ENCODE data around the gene MTF1. TPM values are rescaled to one million over a fixed set of nuclear protein-coding genes. Genes with fewer than 3 reads are reported as not detected.
A peak's percentile ranks its signal among the peaks of the same experiment; 100 is the strongest.
"Not testable (repeated sequence)": the region's sequence is repeated elsewhere in the genome, so short reads cannot be mapped to it uniquely, and the experiment has no call there.

Gene MTF1
- total RNA-seq, 2 experiments from 2014 or later: 28.1 to 31.2 TPM

- no peaks in the 10 kb centered on the region for H3K4me1 ChIP-seq (ENCODE audit: insufficient read depth, low read length)
- no peaks in the 10 kb centered on the region for H3K4me1 Mint-ChIP-seq (ENCODE audit: low read depth)
- ChIA-PET POLR2A (no interaction called here), CTCF (no interaction called here)
- H3K27me3 Mint-ChIP-seq: no peaks in the 10 kb centered on the region
- peaks cover 5 to 6% of the 10 kb centered on the region in 2 experiments for H3K9me3 ChIP-seq (ENCODE audit: control insufficient read depth in 1 of 2, insufficient read depth in 1 of 2, low read length in 2 of 2)
- no peak overlapping the region for H3K4me3 Mint-ChIP-seq
- H3K4me3 ChIP-seq (ENCODE audit: low read length): no peak overlapping the region
- TF ChIP-seq, protein P1, sequence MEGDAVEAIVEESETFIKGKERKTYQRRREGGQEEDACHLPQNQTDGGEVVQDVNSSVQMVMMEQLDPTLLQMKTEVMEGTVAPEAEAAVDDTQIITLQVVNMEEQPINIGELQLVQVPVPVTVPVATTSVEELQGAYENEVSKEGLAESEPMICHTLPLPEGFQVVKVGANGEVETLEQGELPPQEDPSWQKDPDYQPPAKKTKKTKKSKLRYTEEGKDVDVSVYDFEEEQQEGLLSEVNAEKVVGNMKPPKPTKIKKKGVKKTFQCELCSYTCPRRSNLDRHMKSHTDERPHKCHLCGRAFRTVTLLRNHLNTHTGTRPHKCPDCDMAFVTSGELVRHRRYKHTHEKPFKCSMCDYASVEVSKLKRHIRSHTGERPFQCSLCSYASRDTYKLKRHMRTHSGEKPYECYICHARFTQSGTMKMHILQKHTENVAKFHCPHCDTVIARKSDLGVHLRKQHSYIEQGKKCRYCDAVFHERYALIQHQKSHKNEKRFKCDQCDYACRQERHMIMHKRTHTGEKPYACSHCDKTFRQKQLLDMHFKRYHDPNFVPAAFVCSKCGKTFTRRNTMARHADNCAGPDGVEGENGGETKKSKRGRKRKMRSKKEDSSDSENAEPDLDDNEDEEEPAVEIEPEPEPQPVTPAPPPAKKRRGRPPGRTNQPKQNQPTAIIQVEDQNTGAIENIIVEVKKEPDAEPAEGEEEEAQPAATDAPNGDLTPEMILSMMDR (IDR thresholded peaks at IDR 0.05): no peak
- no peaks in the 10 kb centered on the region for H3K9me3 Mint-ChIP-seq
- no peaks in the 10 kb centered on the region for H3K36me3 ChIP-seq (ENCODE audit: insufficient read depth, low read length)
- DNase-seq (peak in 2 of 14 experiments; percentile 40 to 42), ATAC-seq (ENCODE audit: poor library complexity) (no peak)
- H3K27ac Mint-ChIP-seq: no peak overlapping the region
- no peaks in the 10 kb centered on the region for H3K27me3 ChIP-seq (ENCODE audit: control insufficient read depth in 1 of 2, insufficient read depth in 2 of 2, low read length in 2 of 2)
- H3K27ac ChIP-seq (ENCODE audit: low read depth in 1 of 2, low read length in 2 of 2): peak overlapping the region in 1 of 2 donors; percentile 5
- H3K36me3 Mint-ChIP-seq (ENCODE audit: low read depth): peaks cover 9% of the 10 kb centered on the region
- intact Hi-C loops (cut with DNase I, micrococcal nuclease): no loop called here
Measured at GRCh38 chr1:37901191-37901892, 42.0 kb upstream of the MTF1 start.

GRCh38 chr1:37897563-37897962, 38.2 kb upstream of the MTF1 start:
- ATAC-seq (ENCODE audit: poor library complexity); H3K4me1 Mint-ChIP-seq (ENCODE audit: low read depth); H3K9me3 Mint-ChIP-seq; H3K4me3 Mint-ChIP-seq; POLR2A ChIA-PET; H3K27ac ChIP-seq (ENCODE audit: low read depth in 1 of 2, low read length in 2 of 2); CTCF ChIA-PET; H3K4me3 ChIP-seq (ENCODE audit: low read length); H3K27me3 Mint-ChIP-seq; H3K27ac Mint-ChIP-seq; H3K27me3 ChIP-seq (ENCODE audit: control insufficient read depth in 1 of 2, insufficient read depth in 2 of 2, low read length in 2 of 2); H3K36me3 ChIP-seq (ENCODE audit: insufficient read depth, low read length); DNase-seq; H3K9me3 ChIP-seq (ENCODE audit: control insufficient read depth in 1 of 2, insufficient read depth in 1 of 2, low read length in 2 of 2); intact Hi-C loops (cut with DNase I, micrococcal nuclease); H3K4me1 ChIP-seq (ENCODE audit: insufficient read depth, low read length): not testable (repeated sequence)
- peaks cover 22% of the 10 kb centered on the region for H3K36me3 Mint-ChIP-seq (ENCODE audit: low read depth)

GRCh38 chr1:37893673-37894072, 34.3 kb upstream of the MTF1 start:
- Histone ChIP-seq H3K9me3 (ENCODE audit: control insufficient read depth in 1 of 2, insufficient read depth in 1 of 2, low read length in 2 of 2) (no peaks in the 10 kb centered on the region), H3K4me1 (ENCODE audit: insufficient read depth, low read length) (no peaks in the 10 kb centered on the region), H3K4me3 (ENCODE audit: low read length) (no peak overlapping the region), H3K36me3 (ENCODE audit: insufficient read depth, low read length) (peaks cover 10% of the 10 kb centered on the region), H3K27ac (ENCODE audit: low read depth in 1 of 2, low read length in 2 of 2) (no peak overlapping the region), H3K27me3 (ENCODE audit: control insufficient read depth in 1 of 2, insufficient read depth in 2 of 2, low read length in 2 of 2) (no peaks in the 10 kb centered on the region)
- ATAC-seq (ENCODE audit: poor library complexity): no peak
- no peak overlapping the region for H3K4me3 Mint-ChIP-seq
- POLR2A ChIA-PET: no interaction called here
- CTCF ChIA-PET: no interaction called here
- DNase-seq: no peak
- TF ChIP-seq, protein P1 (IDR thresholded peaks at IDR 0.05): no peak
- H3K9me3 Mint-ChIP-seq: peaks cover 3% of the 10 kb centered on the region
- peaks cover 5% of the 10 kb centered on the region for H3K4me1 Mint-ChIP-seq (ENCODE audit: low read depth)
- peaks cover 37% of the 10 kb centered on the region for H3K36me3 Mint-ChIP-seq (ENCODE audit: low read depth)
- no peak overlapping the region for H3K27ac Mint-ChIP-seq
- H3K27me3 Mint-ChIP-seq: no peaks in the 10 kb centered on the region
- intact Hi-C loops (cut with DNase I, micrococcal nuclease): loop anchor here in 1 of 2 experiments (5.0 kb wide), 1 partner anchor 84 kb away; no protein-coding TSS in a partner anchor

Measured in CD4-positive, alpha-beta T cell (primary cell).